Activated T-helper 1 cell treated with anti-CD3 and anti-CD28 coated beads, Interleukin-2, amount 50 U/mL, for 16 hours (primary cell): ENCODE results near the gene CCNC.

Experiments used
- DNase-seq, 2 donors: peaks; one replicate each; pipeline ENCODE4 v3.0.0-alpha.2; 2020; ENCODE audit warnings: low read depth in 1 of 2, low spot score in 1 of 2

CCNC gene

GRCh38 chr6:99568103-99568933, at the start of gene CCNC:
TSS of gene CCNC (minus strand) at chr6:99568660. CDS start at chr6:99568527, 133 bp downstream.
- DNase-seq, result peak; percentile 77 to 79

- DNase-seq, result no peak
Measured at GRCh38 chr6:99617131-99617530, 48.7 kb upstream of the CCNC start.

GRCh38 chr6:99614430-99615186, 46.1 kb upstream of the CCNC start:
- DNase-seq, result no peak

- DNase-seq, result no peak
Measured at GRCh38 chr6:99613705-99614429, 45.4 kb upstream of the CCNC start.

- DNase-seq, result no peak
Measured at GRCh38 chr6:99613409-99613704, 44.9 kb upstream of the CCNC start.

GRCh38 chr6:99612551-99613408, 44.3 kb upstream of the CCNC start:
- no peak for DNase-seq

- no peak for DNase-seq
Measured at GRCh38 chr6:99611148-99611547, 42.7 kb upstream of the CCNC start.

GRCh38 chr6:99609905-99610489, 41.5 kb upstream of the CCNC start:
- DNase-seq, result no peak

GRCh38 chr6:99608886-99609482, 40.5 kb upstream of the CCNC start:
- no peak for DNase-seq

GRCh38 chr6:99608059-99608885, 39.8 kb upstream of the CCNC start:
- no peak for DNase-seq

- no peak for DNase-seq
Measured at GRCh38 chr6:99607416-99608036, 39.1 kb upstream of the CCNC start.

GRCh38 chr6:99606656-99607415, 38.4 kb upstream of the CCNC start, which contains the start of gene PRDM13:
TSS of gene PRDM13 (plus strand) at chr6:99606833. CDS start at chr6:99607035, 202 bp downstream.
- no peak for DNase-seq

GRCh38 chr6:99605911-99606655, 37.6 kb upstream of the CCNC start:
- no peak for DNase-seq

GRCh38 chr6:99605074-99605734, 36.7 kb upstream of the CCNC start:
- DNase-seq, result no peak

GRCh38 chr6:99604166-99605073, 36.0 kb upstream of the CCNC start:
- no peak for DNase-seq
